Endothelial cell of hepatic sinusoid (primary cell): ENCODE measurements around the gene ABI3.
"Not testable (repeated sequence)": the region's sequence is repeated elsewhere in the genome, so short reads cannot be mapped to it uniquely, and the experiment has no call there.

Experiments
- in situ Hi-C: cut with HindIII; loops from 2 replicates; pipeline ENCODE4 v1.10.0; 2017; ENCODE audit warnings: low sequenced_read_pairs

The ABI3 gene

GRCh38 chr17:49210158-49211029 lies at the start of gene ABI3, which contains the start of gene GNGT2:
TSS of gene ABI3 (plus strand) at chr17:49210707. CDS start at chr17:49210725, 18 bp downstream.
TSS of gene GNGT2 (minus strand) at chr17:49210574. CDS start at chr17:49207422, 3,152 bp downstream.
- in situ Hi-C loops = no loop called here

- in situ Hi-C loops = loop anchor here (5.0 kb wide), 1 partner anchor 41 kb away; no protein-coding TSS in a partner anchor
These were observed 47.6 kb upstream of the ABI3 start for GRCh38 chr17:49162866-49163265.

GRCh38 chr17:49165143-49165542 lies 45.4 kb upstream of the ABI3 start:
- in situ Hi-C loops = no loop called here

GRCh38 chr17:49168706-49169105 lies 41.8 kb upstream of the ABI3 start:
- in situ Hi-C loops = no loop called here

- in situ Hi-C loops = no loop called here
These were observed 40.3 kb upstream of the ABI3 start for GRCh38 chr17:49170216-49170615.

- in situ Hi-C loops = not testable (repeated sequence)
These were observed 39.8 kb upstream of the ABI3 start for GRCh38 chr17:49170711-49171110.

GRCh38 chr17:49175978-49176377 lies 34.5 kb upstream of the ABI3 start:
- in situ Hi-C loops = not testable (repeated sequence)

GRCh38 chr17:49180303-49180702 lies 30.2 kb upstream of the ABI3 start:
- in situ Hi-C loops = no loop called here

GRCh38 chr17:49180998-49181635 lies 29.4 kb upstream of the ABI3 start:
- in situ Hi-C loops = no loop called here

GRCh38 chr17:49183341-49183740 lies 27.2 kb upstream of the ABI3 start:
- in situ Hi-C loops = no loop called here

- in situ Hi-C loops = no loop called here
These were observed 26.7 kb upstream of the ABI3 start for GRCh38 chr17:49183801-49184200.

- in situ Hi-C loops = not testable (repeated sequence)
These were observed 26.0 kb upstream of the ABI3 start for GRCh38 chr17:49184522-49184921.

GRCh38 chr17:49185381-49185780 lies 25.1 kb upstream of the ABI3 start:
- in situ Hi-C loops = loop anchor here (5.0 kb wide), 1 partner anchor 78 kb away; no protein-coding TSS in a partner anchor

GRCh38 chr17:49187301-49187700 lies 23.2 kb upstream of the ABI3 start:
- in situ Hi-C loops = loop anchor here (5.0 kb wide), 1 partner anchor 80 kb away; no protein-coding TSS in a partner anchor

GRCh38 chr17:49190932-49191331 lies 19.6 kb upstream of the ABI3 start:
- in situ Hi-C loops = loop anchor here (5.0 kb wide), 1 partner anchor 36 kb away; no protein-coding TSS in a partner anchor

- in situ Hi-C loops = loop anchor here (5.0 kb wide), 1 partner anchor 36 kb away; no protein-coding TSS in a partner anchor
These were observed 19.0 kb upstream of the ABI3 start for GRCh38 chr17:49191409-49191916.

- in situ Hi-C loops = loop anchor here (5.0 kb wide), 1 partner anchor 35 kb away; no protein-coding TSS in a partner anchor
These were observed 18.4 kb upstream of the ABI3 start for GRCh38 chr17:49191917-49192741.

GRCh38 chr17:49193513-49194296 lies 16.8 kb upstream of the ABI3 start:
- in situ Hi-C loops = loop anchor here (5.0 kb wide), 1 partner anchor 34 kb away; no protein-coding TSS in a partner anchor

GRCh38 chr17:49194297-49194607 lies 16.3 kb upstream of the ABI3 start:
- in situ Hi-C loops = loop anchor here (5.0 kb wide), 1 partner anchor 33 kb away; no protein-coding TSS in a partner anchor

- in situ Hi-C loops = no loop called here
These were observed 14.8 kb upstream of the ABI3 start for GRCh38 chr17:49195751-49196150.
